ENCODE data around the gene GNRH2. TPM values are rescaled to one million over a fixed set of nuclear protein-coding genes. Genes with fewer than 3 reads are reported as not detected.
"Not testable (repeated sequence)": the region's sequence is repeated elsewhere in the genome, so short reads cannot be mapped to it uniquely, and the experiment has no call there.

The GNRH2 gene
- polyA plus RNA-seq, 3 donors from 2014 or later: not detected

DNA sequence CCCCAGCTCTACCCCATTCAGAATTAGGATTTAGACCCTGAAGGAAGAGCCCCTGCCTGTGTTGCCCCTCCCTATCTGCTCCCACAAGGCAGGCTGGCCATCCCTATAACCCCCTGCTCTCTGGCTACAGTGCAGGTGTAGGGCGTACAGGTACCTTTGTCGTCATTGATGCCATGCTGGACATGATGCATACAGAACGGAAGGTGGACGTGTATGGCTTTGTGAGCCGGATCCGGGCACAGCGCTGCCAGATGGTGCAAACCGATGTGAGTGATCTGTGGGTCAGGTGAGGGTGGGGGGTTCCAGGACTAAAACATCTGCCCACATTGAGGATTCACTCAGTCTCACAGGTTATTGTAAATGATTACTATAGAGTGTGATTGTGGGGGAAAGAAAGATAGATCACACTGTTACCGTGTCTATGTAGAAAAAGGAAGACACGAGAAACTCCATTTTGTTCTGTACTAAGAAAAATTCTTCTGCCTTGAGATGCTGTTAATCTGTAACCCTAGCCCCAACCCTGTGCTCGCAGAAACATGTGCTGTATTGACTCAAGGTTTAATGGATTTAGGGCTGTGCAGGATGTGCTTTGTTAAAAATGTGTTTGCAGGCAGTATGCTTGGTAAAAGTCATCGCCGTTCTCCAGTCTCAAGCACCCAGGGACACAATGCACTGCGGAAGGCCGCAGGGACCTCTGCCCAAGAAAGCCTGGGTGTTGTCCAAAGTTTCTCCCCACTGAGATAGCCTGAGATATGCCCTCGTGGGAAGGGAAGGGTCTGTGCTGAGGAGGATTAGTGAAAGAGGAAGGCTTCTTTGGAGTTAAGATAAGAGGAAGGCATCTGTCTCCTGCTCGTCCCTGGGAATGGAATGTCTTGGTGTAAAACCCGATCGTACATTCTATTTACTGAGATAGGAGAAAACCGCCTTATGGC is 20.6 kb upstream of the GNRH2 start:
- not testable (repeated sequence) for DNase-seq; H3K4me1 Mint-ChIP-seq; H3K27me3 Mint-ChIP-seq (ENCODE audit: low read depth in 3 of 3); H3K4me3 Mint-ChIP-seq; H3K9me3 Mint-ChIP-seq
- H3K36me3 Mint-ChIP-seq: peaks cover 21 to 61% (median 22%) of the 10 kb centered on the region in 3 donors
- peak overlapping the region in 3 of 6 donors; percentile 9 to 52 (median 12) for H3K27ac Mint-ChIP-seq

DNA sequence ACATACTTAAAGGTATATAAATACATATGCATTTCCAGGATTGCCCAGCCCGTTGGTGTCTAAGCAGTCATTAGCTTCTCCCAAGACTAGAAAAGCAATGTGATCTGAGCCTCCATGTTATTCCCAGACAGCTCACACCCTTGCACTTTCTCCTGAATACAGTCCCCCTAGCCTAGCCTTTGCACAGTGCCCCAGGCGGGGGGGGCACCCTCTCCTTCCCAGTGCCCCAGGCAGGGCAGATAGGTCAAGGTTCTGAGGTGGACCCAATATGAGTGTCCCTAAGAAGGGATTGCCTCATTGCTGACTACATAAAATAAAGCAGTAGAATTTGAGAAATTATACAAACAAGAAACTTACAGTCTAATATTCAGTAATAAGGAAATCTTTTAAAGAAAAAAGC is 15.4 kb upstream of the GNRH2 start:
- Mint-ChIP-seq H3K27me3 (ENCODE audit: low read depth in 3 of 3) (peaks cover 2 to 9% (median 2%) of the 10 kb centered on the region in 3 donors), H3K4me3 (no peak overlapping the region), H3K4me1 (no peaks in the 10 kb centered on the region), H3K9me3 (no peaks in the 10 kb centered on the region), H3K27ac (peak overlapping the region in 2 of 6 donors; percentile 35 to 42), H3K36me3 (peaks cover 13 to 47% (median 19%) of the 10 kb centered on the region in 3 donors)
- no peak for DNase-seq

DNA sequence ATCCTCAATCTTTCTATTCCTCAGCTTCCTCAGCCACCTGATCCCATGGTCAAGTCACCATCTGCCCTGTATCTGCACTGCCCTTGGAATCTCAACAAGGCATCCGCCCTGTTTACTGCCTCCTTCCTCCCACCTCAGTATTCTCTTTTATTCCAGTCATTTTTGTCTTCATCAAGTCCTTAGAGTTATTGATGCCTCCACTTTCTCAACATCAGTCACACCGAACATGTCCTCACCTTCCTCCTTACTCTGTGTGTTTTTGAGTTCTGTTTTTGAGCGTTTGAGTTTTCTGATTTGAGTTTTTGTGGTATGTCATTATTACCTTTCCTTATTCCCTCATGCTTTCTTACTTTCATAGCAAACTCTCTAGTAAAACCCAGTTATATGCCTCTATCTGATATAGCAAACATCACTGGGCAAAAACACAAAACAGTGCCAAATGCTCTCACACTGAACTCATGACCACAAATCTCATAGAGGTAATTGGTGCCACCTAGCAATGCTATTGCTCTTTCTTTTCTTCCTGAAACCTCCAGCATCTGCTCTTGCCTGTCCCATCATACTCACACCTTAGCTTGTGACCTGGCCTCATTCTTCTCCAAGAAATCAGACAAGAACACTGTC is 11.8 kb upstream of the GNRH2 start:
- H3K27ac Mint-ChIP-seq: no peak overlapping the region
- H3K9me3 Mint-ChIP-seq: no peaks in the 10 kb centered on the region
- DNase-seq: no peak
- peaks cover 4 to 54% (median 28%) of the 10 kb centered on the region in 3 donors for H3K36me3 Mint-ChIP-seq
- H3K4me3 Mint-ChIP-seq: no peak overlapping the region
- H3K27me3 Mint-ChIP-seq (ENCODE audit: low read depth in 3 of 3): peaks cover 2 to 6% (median 2%) of the 10 kb centered on the region in 3 donors
- no peaks in the 10 kb centered on the region for H3K4me1 Mint-ChIP-seq

DNA sequence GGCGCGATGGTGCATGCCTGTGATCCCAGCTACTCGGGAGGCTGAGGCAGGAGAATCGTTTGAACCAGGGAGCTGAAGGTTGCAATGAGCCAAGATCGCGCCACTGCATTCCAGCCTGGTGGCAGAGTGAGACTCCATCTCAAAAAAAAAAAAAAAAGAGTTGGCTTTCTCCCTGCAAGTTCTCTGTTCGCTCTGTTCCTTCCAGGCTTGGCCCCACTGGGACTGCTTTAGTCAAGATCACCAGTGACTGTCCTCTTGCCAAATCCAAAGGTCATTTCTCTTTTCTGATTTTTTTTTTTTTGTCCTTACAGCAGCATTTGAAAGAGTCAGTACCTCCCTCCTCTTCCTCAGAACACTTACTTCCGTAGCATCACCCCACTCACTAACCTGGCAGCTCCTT is 10.8 kb upstream of the GNRH2 start:
- Mint-ChIP-seq H3K27ac (no peak overlapping the region), H3K36me3 (peaks cover 0 to 47% (median 26%) of the 10 kb centered on the region in 3 donors), H3K9me3 (no peaks in the 10 kb centered on the region), H3K27me3 (ENCODE audit: low read depth in 3 of 3) (peaks cover 2 to 4% (median 2%) of the 10 kb centered on the region in 3 donors), H3K4me3 (no peak overlapping the region), H3K4me1 (no peaks in the 10 kb centered on the region)
- DNase-seq: no peak

DNA sequence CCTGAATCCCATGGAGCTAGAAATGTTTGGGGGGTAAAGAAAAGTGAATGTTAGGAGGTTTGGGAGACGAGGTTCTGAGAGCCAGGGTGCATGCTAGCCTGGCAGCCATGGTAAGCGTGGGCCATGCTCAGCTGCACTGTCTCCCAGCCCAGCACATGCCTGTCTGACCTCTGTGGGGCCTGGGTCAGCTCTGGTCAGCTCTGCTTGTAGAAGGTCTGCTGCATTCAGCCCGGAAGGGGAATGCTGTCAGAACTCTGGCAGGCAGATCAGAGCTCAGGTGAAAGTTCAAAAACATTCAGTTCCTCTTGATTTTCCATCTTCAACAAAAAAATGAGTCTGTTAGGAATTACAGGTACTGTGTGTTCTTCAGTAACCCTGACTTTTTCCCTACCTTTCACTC is 5.8 kb upstream of the GNRH2 start:
- DNase-seq: no peak
- Mint-ChIP-seq H3K9me3 (no peaks in the 10 kb centered on the region), H3K4me1 (peaks cover 0 to 3% of the 10 kb centered on the region in 2 donors), H3K27ac (peak overlapping the region in 1 of 6 donors; percentile 30), H3K36me3 (peaks cover 5 to 53% (median 24%) of the 10 kb centered on the region in 3 donors), H3K4me3 (no peak overlapping the region), H3K27me3 (ENCODE audit: low read depth in 3 of 3) (peaks cover 2 to 9% (median 4%) of the 10 kb centered on the region in 3 donors)

DNA sequence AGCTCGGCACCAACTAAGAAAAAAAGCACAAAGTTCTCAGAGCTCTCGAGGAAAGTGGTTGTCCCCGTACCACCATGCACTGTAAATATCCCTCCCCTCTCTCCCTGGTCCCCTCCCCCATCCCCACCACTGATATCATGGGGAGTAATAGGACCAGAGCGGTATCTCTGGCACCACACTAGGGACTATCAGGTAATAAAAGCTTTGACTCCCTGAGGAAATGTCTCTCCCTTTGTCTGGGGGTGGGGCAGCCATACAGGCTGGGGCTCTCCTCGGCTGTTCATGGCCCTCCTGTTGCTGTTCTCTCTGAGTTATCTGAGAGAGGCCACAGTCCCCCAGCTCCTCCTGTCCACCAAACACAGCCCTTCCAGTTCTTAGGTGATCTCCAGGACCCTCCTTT is 5.0 kb upstream of the GNRH2 start:
- no peak for DNase-seq
- Mint-ChIP-seq H3K36me3 (peaks cover 5 to 53% (median 24%) of the 10 kb centered on the region in 3 donors), H3K9me3 (no peaks in the 10 kb centered on the region), H3K4me1 (peaks cover 0 to 3% of the 10 kb centered on the region in 2 donors), H3K27me3 (ENCODE audit: low read depth in 3 of 3) (peaks cover 2 to 10% (median 4%) of the 10 kb centered on the region in 3 donors), H3K4me3 (no peak overlapping the region), H3K27ac (peak overlapping the region in 5 of 6 donors; percentile 2 to 56 (median 46))

DNA sequence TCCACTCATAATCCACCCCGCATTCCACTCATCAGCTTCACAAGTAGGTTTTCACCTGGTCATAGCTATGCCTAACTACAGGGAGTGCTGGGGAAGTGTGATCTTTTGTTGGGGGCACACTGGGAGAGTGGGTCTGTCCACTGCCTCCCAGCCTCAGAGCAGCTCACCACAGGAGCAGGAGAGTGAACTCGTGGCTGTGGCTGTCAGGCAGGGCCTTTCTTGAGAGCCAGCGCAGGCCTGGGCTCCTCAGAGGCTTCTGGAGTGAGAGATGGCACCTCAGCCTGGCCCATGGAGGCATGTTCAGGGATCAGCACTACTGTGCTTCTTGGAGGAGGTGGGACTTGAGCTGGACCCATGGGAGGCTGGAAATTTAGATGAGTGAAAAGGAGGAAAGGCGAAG is 4.0 kb upstream of the GNRH2 start:
- DNase-seq: no peak
- H3K4me1 Mint-ChIP-seq: peaks cover 0 to 3% of the 10 kb centered on the region in 2 donors
- H3K27ac Mint-ChIP-seq: no peak overlapping the region
- H3K36me3 Mint-ChIP-seq: peaks cover 5 to 46% (median 24%) of the 10 kb centered on the region in 3 donors
- no peak overlapping the region for H3K4me3 Mint-ChIP-seq
- peaks cover 2 to 11% (median 4%) of the 10 kb centered on the region in 3 donors for H3K27me3 Mint-ChIP-seq (ENCODE audit: low read depth in 3 of 3)
- no peaks in the 10 kb centered on the region for H3K9me3 Mint-ChIP-seq

DNA sequence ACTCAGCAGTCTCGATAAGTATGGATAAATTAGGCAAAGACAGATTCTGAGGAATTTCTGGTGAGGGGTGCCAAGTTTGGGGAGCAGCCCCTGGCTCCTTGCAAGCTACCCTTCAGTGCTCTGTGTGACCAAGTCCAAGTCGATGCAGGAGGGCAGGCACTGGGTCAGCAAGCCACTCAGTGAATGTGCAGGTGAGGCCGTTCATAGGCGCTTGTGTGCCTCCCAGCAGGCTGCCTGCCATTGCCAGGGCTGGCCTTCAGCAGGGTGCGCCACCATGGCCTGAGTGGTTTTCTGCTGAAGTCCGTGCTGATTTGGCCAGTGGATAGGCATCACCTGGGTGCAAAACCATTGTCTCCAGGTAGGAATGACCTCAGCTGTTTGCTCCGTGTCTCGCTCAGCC is 3.3 kb upstream of the GNRH2 start:
- Mint-ChIP-seq H3K27me3 (ENCODE audit: low read depth in 3 of 3) (peaks cover 2 to 16% (median 4%) of the 10 kb centered on the region in 3 donors), H3K4me3 (no peak overlapping the region), H3K36me3 (peaks cover 5 to 40% (median 19%) of the 10 kb centered on the region in 3 donors), H3K27ac (peak overlapping the region in 4 of 6 donors; percentile 4 to 52 (median 18)), H3K4me1 (peaks cover 4 to 6% of the 10 kb centered on the region in 2 donors), H3K9me3 (no peaks in the 10 kb centered on the region)
- no peak for DNase-seq

DNA sequence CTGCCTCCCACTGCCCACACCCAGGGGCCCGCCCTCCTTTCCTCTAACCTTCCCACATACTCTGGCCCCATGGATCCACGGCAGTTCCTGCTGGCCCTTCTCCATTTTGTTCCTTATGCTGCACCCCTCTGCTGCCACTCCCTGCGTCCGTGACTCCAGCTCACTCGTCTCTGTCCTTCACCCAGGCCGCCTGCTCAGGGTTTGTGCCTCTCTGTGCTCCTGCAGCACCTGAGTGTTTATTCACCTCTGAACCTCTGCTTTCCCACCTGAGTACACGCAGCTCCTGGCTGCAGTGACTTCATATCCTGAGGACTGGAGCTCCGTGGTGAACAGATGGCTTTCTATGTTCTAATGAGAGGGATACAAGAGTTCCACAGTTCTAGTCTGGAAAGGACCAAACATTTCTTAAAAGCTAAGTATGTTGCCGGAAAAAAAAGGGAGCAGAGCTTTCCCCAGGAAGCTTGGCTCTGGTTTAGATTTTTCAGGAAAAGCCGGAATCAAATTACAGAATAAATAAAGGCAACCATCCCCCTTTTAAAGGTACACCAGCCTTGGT is 1.5 kb upstream of the GNRH2 start:
- H3K4me1 Mint-ChIP-seq: peaks cover 14% of the 10 kb centered on the region in 2 donors
- no peak for DNase-seq
- peaks cover 5 to 24% (median 10%) of the 10 kb centered on the region in 3 donors for H3K36me3 Mint-ChIP-seq
- H3K9me3 Mint-ChIP-seq: no peaks in the 10 kb centered on the region
- peak overlapping the region in 4 of 6 donors; percentile 62 to 71 (median 66) for H3K27ac Mint-ChIP-seq
- peaks cover 6 to 16% (median 7%) of the 10 kb centered on the region in 3 donors for H3K27me3 Mint-ChIP-seq (ENCODE audit: low read depth in 3 of 3)
- H3K4me3 Mint-ChIP-seq: no peak overlapping the region

DNA sequence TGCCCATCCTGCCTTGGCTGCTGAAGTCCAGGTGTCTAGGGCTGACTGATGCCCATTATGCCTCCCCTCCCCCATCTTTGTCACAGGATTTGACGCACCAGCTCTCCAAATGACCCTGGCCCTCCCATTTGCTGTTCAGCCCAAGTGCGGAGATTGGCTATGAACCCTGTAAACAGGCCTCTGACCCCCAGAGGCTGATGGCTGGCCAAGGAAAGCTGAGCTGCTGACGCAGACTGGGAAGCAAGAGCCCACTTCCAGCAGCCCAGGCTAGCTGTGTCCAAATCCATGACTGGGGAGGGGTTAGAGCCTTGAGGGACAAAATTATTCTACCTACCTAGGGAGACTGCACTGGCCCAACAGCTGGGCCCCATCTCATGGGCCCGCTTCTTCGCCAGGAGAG is 797 bp upstream of the GNRH2 start:
- Mint-ChIP-seq H3K4me1 (peaks cover 16% of the 10 kb centered on the region in 2 donors), H3K36me3 (peaks cover 5 to 21% (median 10%) of the 10 kb centered on the region in 3 donors), H3K4me3 (no peak overlapping the region), H3K9me3 (no peaks in the 10 kb centered on the region), H3K27ac (peak overlapping the region in 1 of 6 donors; percentile 68), H3K27me3 (ENCODE audit: low read depth in 3 of 3) (peaks cover 6 to 16% (median 7%) of the 10 kb centered on the region in 3 donors)
- no peak for DNase-seq

DNA sequence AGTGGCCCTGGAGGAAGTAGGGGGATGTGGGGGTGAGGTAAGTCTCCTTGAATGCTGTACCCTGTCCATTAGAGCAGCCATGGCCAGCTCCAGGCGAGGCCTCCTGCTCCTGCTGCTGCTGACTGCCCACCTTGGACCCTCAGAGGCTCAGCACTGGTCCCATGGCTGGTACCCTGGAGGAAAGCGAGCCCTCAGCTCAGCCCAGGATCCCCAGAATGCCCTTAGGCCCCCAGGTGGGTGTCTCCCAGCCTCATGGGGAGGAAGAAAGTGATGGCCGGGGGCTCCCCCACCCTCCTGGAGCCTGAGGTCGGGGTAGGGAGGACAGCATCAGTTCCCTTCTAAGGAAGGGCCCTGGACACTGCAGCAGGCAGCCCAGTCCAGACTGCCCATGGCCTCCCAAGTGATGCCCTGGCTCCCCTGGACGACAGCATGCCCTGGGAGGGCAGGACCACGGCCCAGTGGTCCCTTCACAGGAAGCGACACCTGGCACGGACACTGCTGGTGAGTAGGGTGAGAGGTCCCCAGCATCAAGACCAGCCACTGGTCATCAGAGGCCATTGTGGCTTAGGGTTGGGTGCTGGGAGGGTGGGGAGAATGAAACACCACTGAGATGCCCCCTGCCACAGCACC is 1.0 kb downstream of the GNRH2 start:
- no peaks in the 10 kb centered on the region for H3K9me3 Mint-ChIP-seq
- H3K4me3 Mint-ChIP-seq: peak overlapping the region in 4 of 5 donors; percentile 18 to 90 (median 54)
- peaks cover 6 to 16% (median 7%) of the 10 kb centered on the region in 3 donors for H3K27me3 Mint-ChIP-seq (ENCODE audit: low read depth in 3 of 3)
- DNase-seq: no peak
- H3K27ac Mint-ChIP-seq: peak overlapping the region in 5 of 6 donors; percentile 24 to 87 (median 82)
- peaks cover 3 to 13% (median 4%) of the 10 kb centered on the region in 3 donors for H3K36me3 Mint-ChIP-seq
- peaks cover 16% of the 10 kb centered on the region in 2 donors for H3K4me1 Mint-ChIP-seq

DNA sequence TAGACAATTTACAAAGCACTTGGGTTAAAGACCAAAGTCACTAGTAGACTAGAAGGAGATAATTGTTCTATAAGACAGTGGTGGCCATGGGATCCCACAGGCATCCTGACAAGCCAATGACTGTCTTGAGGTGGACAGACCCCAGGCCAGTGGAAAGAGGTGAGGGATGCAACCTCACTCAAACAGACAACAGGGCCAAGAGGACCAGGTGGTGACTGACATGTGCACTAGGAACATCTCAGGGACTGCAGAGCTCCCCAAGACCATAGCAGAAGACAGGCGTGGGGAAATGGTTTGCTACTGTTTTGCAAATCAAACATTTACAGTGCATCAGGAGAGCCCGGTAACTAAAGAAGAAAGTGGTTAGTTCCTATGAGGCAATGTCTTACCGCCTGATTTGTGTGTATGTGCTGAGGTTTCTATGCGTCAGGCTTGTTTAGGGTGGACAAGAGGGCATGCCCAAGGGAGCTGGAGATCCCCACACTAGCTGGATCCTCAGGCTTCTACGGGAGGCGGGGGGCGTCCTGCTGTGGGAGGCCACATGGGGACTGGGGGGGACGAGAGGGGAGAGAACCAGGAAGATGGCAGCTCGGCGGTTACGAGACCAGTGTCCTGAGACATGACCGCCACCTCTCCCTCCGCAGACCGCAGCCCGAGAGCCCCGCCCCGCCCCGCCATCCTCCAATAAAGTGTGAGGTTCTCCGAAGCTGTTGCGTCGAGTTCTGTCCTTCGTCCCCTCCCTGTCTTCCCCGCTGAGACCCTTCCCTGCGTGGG is 1.8 kb downstream of the GNRH2 start:
- no peaks in the 10 kb centered on the region for H3K9me3 Mint-ChIP-seq
- peak overlapping the region; percentile 81 to 93 (median 85) for H3K4me3 Mint-ChIP-seq
- H3K36me3 Mint-ChIP-seq: peaks cover 0 to 15% (median 3%) of the 10 kb centered on the region in 3 donors
- peaks cover 16% of the 10 kb centered on the region in 2 donors for H3K4me1 Mint-ChIP-seq
- peaks cover 6 to 16% (median 7%) of the 10 kb centered on the region in 3 donors for H3K27me3 Mint-ChIP-seq (ENCODE audit: low read depth in 3 of 3)
- peak overlapping the region; percentile 78 to 87 (median 83) for H3K27ac Mint-ChIP-seq
- DNase-seq: peak in 2 of 3 donors; percentile 68 to 72

All from immature natural killer cell (primary cell).